Uterus (tissue), 2 donors: Measurements from ENCODE around the gene MBD3L2.

Experiments
- CTCF ChIP-seq, 4 experiments: fragments of 200-600 bp in 2 of 4; fragments of 450-650 bp in 2 of 4; sonication (generic) in 2 of 4; IDR thresholded peaks; one replicate each; pipeline ENCODE4 v1.5.1; 2016 to 2019; ENCODE audit warnings: antibody characterized with exemption in 4 of 4, mild to moderate bottlenecking in 2 of 4, moderate library complexity in 1 of 4
- POLR2A ChIP-seq, 2 donors: fragments of 450-650 bp; IDR thresholded peaks; one replicate each; pipeline ENCODE4 v1.6.1; 2016; ENCODE audit warnings: antibody characterized with exemption in 2 of 2, mild to moderate bottlenecking in 1 of 2, moderate library complexity in 1 of 2

GRCh38 chr19:7006135-7006704, 42.9 kb upstream of the MBD3L2 start:
- TF ChIP-seq CTCF (IDR thresholded peaks at IDR 0.05) (no peak), POLR2A (IDR thresholded peaks at IDR 0.05) (no peak)
